Colonic mucosa (tissue), 4 donors: Measurements from ENCODE around the gene KCNIP4. TPM values are rescaled to one million over a fixed set of nuclear protein-coding genes. Genes with fewer than 3 reads are reported as not detected.

Experiments used
- DNase-seq: peaks from one replicate; pipeline ENCODE4 v3.0.0-alpha.2; 2020
- H3K27ac ChIP-seq: fragments of 200-600 bp; one replicate; pipeline ENCODE4 v1.8.0; 2021
- H3K27me3 ChIP-seq: fragments of 200-600 bp; one replicate; pipeline ENCODE4 v1.8.0; 2021
- H3K36me3 ChIP-seq: fragments of 200-600 bp; one replicate; pipeline ENCODE4 v1.8.0; 2021
- H3K4me1 ChIP-seq: fragments of 200-600 bp; one replicate; pipeline ENCODE4 v1.8.0; 2021; ENCODE audit warnings: mild to moderate bottlenecking
- H3K4me3 ChIP-seq: fragments of 200-600 bp; one replicate; pipeline ENCODE4 v1.8.0; 2021
- H3K9ac ChIP-seq, 2 donors: one replicate each; pipeline ENCODE4 v1.7.0; 2013; ENCODE audit warnings: control low read depth in 2 of 2, low read depth in 2 of 2, low read length in 2 of 2
- H3K9me3 ChIP-seq: fragments of 200-600 bp; one replicate; pipeline ENCODE4 v1.8.0; 2021
- CTCF ChIP-seq: fragments of 200-600 bp; IDR thresholded peaks from one replicate; pipeline ENCODE4 v1.8.0; 2022; ENCODE audit warnings: antibody characterized with exemption, mild to moderate bottlenecking
- intact Hi-C: fragments of 100-400 bp; cut with DNase I; formaldehyde crosslinking; loops from one replicate; pipeline ENCODE4 v1.14.1; 2022
- total RNA-seq, 2 donors: library from RNA; stranded (reverse); fragmentation: NEBNext Ultra II Directional in 1 of 2; extraction: Animal tissue kit (Norgen Biotek cat#: 25700) in 1 of 2; gene quantifications; one replicate each; pipeline ENCODE4 v1.2.1, GENCODE V29; 2021
- donor health status: healthy.
- donor health status: DM: no; HTN: no; CAD: no.
- donor health status: DM: no; HTN: no; CAD: no.

The KCNIP4 gene
- total RNA-seq, 2 donors from 2014 or later = 0.67 to 1.2 TPM

- no peaks in the 10 kb centered on the region for H3K36me3 ChIP-seq
Measured at GRCh38 chr4:21092531-21092930, 856.0 kb downstream of the KCNIP4 start.

GRCh38 chr4:21090094-21090666 lies 858.4 kb downstream of the KCNIP4 start:
- DNase-seq = no peak
- Histone ChIP-seq H3K27ac (peak overlapping the region; percentile 53), H3K36me3 (no peaks in the 10 kb centered on the region), H3K9ac (no peak overlapping the region), H3K4me1 (no peaks in the 10 kb centered on the region), H3K9me3 (no peaks in the 10 kb centered on the region), H3K27me3 (no peaks in the 10 kb centered on the region), H3K4me3 (no peak overlapping the region)
- no peak for TF ChIP-seq CTCF
- intact Hi-C loops = no loop called here

More at GRCh38 chr4:21092531-21092930, 856.0 kb downstream of the KCNIP4 start:
- Histone ChIP-seq H3K27me3 (no peaks in the 10 kb centered on the region), H3K9ac (no peak overlapping the region), H3K27ac (no peak overlapping the region), H3K4me1 (no peaks in the 10 kb centered on the region), H3K4me3 (no peak overlapping the region), H3K9me3 (no peaks in the 10 kb centered on the region)
- DNase-seq = no peak
- TF ChIP-seq CTCF = no peak
- intact Hi-C loops = no loop called here

GRCh38 chr4:21083413-21083812 lies 865.2 kb downstream of the KCNIP4 start:
- intact Hi-C loops = no loop called here
- TF ChIP-seq CTCF = no peak
- DNase-seq = no peak
- Histone ChIP-seq H3K9me3 (no peaks in the 10 kb centered on the region), H3K4me1 (no peaks in the 10 kb centered on the region), H3K9ac (no peak overlapping the region), H3K27me3 (no peaks in the 10 kb centered on the region), H3K36me3 (no peaks in the 10 kb centered on the region), H3K27ac (no peak overlapping the region), H3K4me3 (no peak overlapping the region)

- H3K27ac ChIP-seq = no peak overlapping the region
- intact Hi-C loops = no loop called here
- H3K9ac ChIP-seq = no peak overlapping the region
- no peaks in the 10 kb centered on the region for H3K9me3 ChIP-seq
- no peak for DNase-seq
- H3K27me3 ChIP-seq = no peaks in the 10 kb centered on the region
- no peak for TF ChIP-seq CTCF
- no peak overlapping the region for H3K4me3 ChIP-seq
- no peaks in the 10 kb centered on the region for H3K36me3 ChIP-seq
- H3K4me1 ChIP-seq = no peaks in the 10 kb centered on the region
Measured at GRCh38 chr4:21077967-21078366, 870.6 kb downstream of the KCNIP4 start.

- intact Hi-C loops = no loop called here
- no peak overlapping the region for H3K9ac ChIP-seq
- DNase-seq = no peak
Measured at GRCh38 chr4:21067351-21067750, 881.2 kb downstream of the KCNIP4 start.

More at GRCh38 chr4:21067351-21067750, 881.2 kb downstream of the KCNIP4 start:
- no peaks in the 10 kb centered on the region for H3K36me3 ChIP-seq
- H3K27me3 ChIP-seq = no peaks in the 10 kb centered on the region
- no peak overlapping the region for H3K27ac ChIP-seq
- no peaks in the 10 kb centered on the region for H3K9me3 ChIP-seq
- no peak for TF ChIP-seq CTCF
- H3K4me3 ChIP-seq = no peak overlapping the region
- H3K4me1 ChIP-seq = no peaks in the 10 kb centered on the region
